ENCODE results near the gene NEUROG3.

NEUROG3 gene

GRCh38 chr10:69579464-69580060 lies 6.3 kb upstream of the NEUROG3 start:
- no peak for TF ChIP-seq CTCF (IDR thresholded peaks at IDR 0.05; ENCODE audit: low read length, missing control alignments)
- H3K4me3 ChIP-seq (replicated peaks; ENCODE audit: low read depth, low read length) = no peak overlapping the region
- no peak for DNase-seq (ENCODE audit: low read depth)

GRCh38 chr10:69578508-69578991 lies 5.3 kb upstream of the NEUROG3 start:
- H3K4me3 ChIP-seq (replicated peaks; ENCODE audit: low read depth, low read length) = no peak overlapping the region
- DNase-seq (ENCODE audit: low read depth) = no peak
- TF ChIP-seq CTCF (IDR thresholded peaks at IDR 0.05; ENCODE audit: low read length, missing control alignments) = no peak

GRCh38 chr10:69577268-69578232 lies 4.3 kb upstream of the NEUROG3 start:
- DNase-seq (ENCODE audit: low read depth) = no peak
- no peak for TF ChIP-seq CTCF (IDR thresholded peaks at IDR 0.05; ENCODE audit: low read length, missing control alignments)
- no peak overlapping the region for H3K4me3 ChIP-seq (replicated peaks; ENCODE audit: low read depth, low read length)

- no peak overlapping the region for H3K4me3 ChIP-seq (replicated peaks; ENCODE audit: low read depth, low read length)
- DNase-seq (ENCODE audit: low read depth) = no peak
- no peak for TF ChIP-seq CTCF (IDR thresholded peaks at IDR 0.05; ENCODE audit: low read length, missing control alignments)
These were observed 3.3 kb upstream of the NEUROG3 start for GRCh38 chr10:69576334-69577011.

GRCh38 chr10:69575164-69575722 lies 2.0 kb upstream of the NEUROG3 start:
- no peak overlapping the region for H3K4me3 ChIP-seq (replicated peaks; ENCODE audit: low read depth, low read length)
- no peak for TF ChIP-seq CTCF (IDR thresholded peaks at IDR 0.05; ENCODE audit: low read length, missing control alignments)
- DNase-seq (ENCODE audit: low read depth) = no peak

GRCh38 chr10:69574571-69574978 lies 1.4 kb upstream of the NEUROG3 start:
- TF ChIP-seq CTCF (IDR thresholded peaks at IDR 0.05; ENCODE audit: low read length, missing control alignments) = no peak
- DNase-seq (ENCODE audit: low read depth) = no peak
- no peak overlapping the region for H3K4me3 ChIP-seq (replicated peaks; ENCODE audit: low read depth, low read length)

All from fibroblast of pulmonary artery (primary cell).